Lung (tissue), 12 donors: Measurements from ENCODE around the gene MYH11. TPM values are rescaled to one million over a fixed set of nuclear protein-coding genes. Genes with fewer than 3 reads are reported as not detected.
A peak's percentile ranks its signal among the peaks of the same experiment; 100 is the strongest.

Source experiments
- ATAC-seq: fragments of 200-7000 bp; cut with Tn5 transposase; one replicate; pipeline ENCODE4 v1.9.1; 2020; ENCODE audit warnings: moderate number of reproducible peaks; ENCODE audit not compliant: insufficient read depth, low FRiP score
- DNase-seq, 3 donors: peaks; one replicate each; pipeline ENCODE4 v3.0.0-alpha.2; 2013 to 2017
- H3K27ac ChIP-seq, 2 donors: one replicate each; pipeline ENCODE4 v1.5.1; 2013; ENCODE audit warnings: mild to moderate bottlenecking in 2 of 2, moderate library complexity in 2 of 2, control low read depth in 1 of 2, inconsistent platforms in 1 of 2, low read depth in 1 of 2, low read length in 1 of 2
- H3K27me3 ChIP-seq, 3 donors: one replicate each; pipeline ENCODE4 v1.5.1; 2013; ENCODE audit warnings: low read length in 2 of 3; ENCODE audit not compliant: control insufficient read depth in 3 of 3, insufficient read depth in 3 of 3
- H3K36me3 ChIP-seq, 4 donors: one replicate each; pipeline ENCODE4 v1.5.1; 2013; ENCODE audit warnings: low read length in 4 of 4, mild to moderate bottlenecking in 1 of 4, moderate library complexity in 1 of 4; ENCODE audit not compliant: control insufficient read depth in 4 of 4, insufficient read depth in 4 of 4
- H3K4me1 ChIP-seq, 5 donors: one replicate each; pipeline ENCODE4 v1.5.1; 2013; ENCODE audit warnings: low read length in 5 of 5, mild to moderate bottlenecking in 2 of 5, moderate library complexity in 1 of 5; ENCODE audit not compliant: control insufficient read depth in 5 of 5, insufficient read depth in 5 of 5
- H3K4me3 ChIP-seq: one replicate; pipeline ENCODE4 v1.5.1; 2013; ENCODE audit warnings: mild to moderate bottlenecking, control low read depth, moderate library complexity
- H3K9ac ChIP-seq, 2 donors: one replicate each; pipeline ENCODE4 v1.5.1; 2013; ENCODE audit warnings: low read length in 2 of 2, control low read depth in 1 of 2; ENCODE audit not compliant: insufficient read depth in 1 of 2
- H3K9me3 ChIP-seq, 4 donors: one replicate each; pipeline ENCODE4 v1.5.1; 2013; ENCODE audit warnings: low read length in 3 of 4, mild to moderate bottlenecking in 1 of 4, moderate library complexity in 1 of 4; ENCODE audit not compliant: control insufficient read depth in 4 of 4, insufficient read depth in 3 of 4
- CTCF ChIP-seq: IDR thresholded peaks from 2 replicates; pipeline ENCODE4 v1.5.1; 2012; ENCODE audit warnings: mild to moderate bottlenecking; ENCODE audit errors: control extremely low read depth, extremely low read depth
- WGBS, 2 donors: extraction: QIAGEN DNeasy Blood & Tissue Kit; methylation state at CpG; one replicate each; pipeline ENCODE4 v1.1.7; 2013; 5-methylcytosine and 5-hydroxymethylcytosine counted together
- polyA plus RNA-seq, 2 donors: library from polyadenylated mRNA; stranded (reverse); fragments of 200-250 nt; gene quantifications; one replicate each; pipeline ENCODE4 v1.2.1, GENCODE V29; 2013
- total RNA-seq, 2 donors: library from RNA; depleted of rRNA in 1 of 2; stranded (reverse); fragments of >200 nt in 1 of 2; gene quantifications; one replicate each; pipeline ENCODE4 v1.2.1, GENCODE V29; 2014 to 2021
- donor health status: control.
- donor health status: control.
- donor health status: Bipolar disorder and iron deficiency.
- donor health status: healthy.
- donor health status: DM: yes; HTN: yes; CAD: no.

The MYH11 gene
- total and polyA plus RNA-seq, 4 donors = 25.7 to 146 (median 55.0) TPM

DNA sequence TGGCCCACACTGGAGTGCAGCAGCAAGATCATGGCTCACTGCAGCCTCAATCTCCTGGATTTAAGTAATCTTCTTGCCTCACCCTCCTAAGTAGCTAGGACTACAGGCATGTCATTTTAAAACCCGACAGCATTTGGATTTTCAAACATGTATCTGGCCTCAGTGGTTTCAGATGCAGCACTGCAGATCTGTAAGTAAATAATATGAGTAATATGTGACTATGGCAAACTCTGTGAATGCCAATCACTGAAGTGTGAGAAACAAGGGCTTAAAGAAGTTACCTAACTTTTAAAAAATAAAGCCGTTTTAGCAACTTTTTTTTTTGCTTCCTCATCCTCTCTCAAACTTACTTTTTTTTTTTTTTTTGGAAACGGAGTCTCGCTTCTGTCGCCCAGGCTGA, 19.7 kb upstream of the MYH11 start:
- TF ChIP-seq CTCF = no peak
- ATAC-seq (no peak), DNase-seq (no peak)
- WGBS, 2 donors = 68 to 83% methylated on average over 5 of the region's 5 CpGs
- Histone ChIP-seq H3K27ac (no peak overlapping the region), H3K36me3 (peaks cover 14 to 24% (median 16%) of the 10 kb centered on the region in 4 donors), H3K27me3 (no peaks in the 10 kb centered on the region), H3K4me3 (no peak overlapping the region), H3K9ac (no peak overlapping the region), H3K4me1 (peaks cover 0 to 3% (median 0%) of the 10 kb centered on the region in 5 donors), H3K9me3 (no peaks in the 10 kb centered on the region)

DNA sequence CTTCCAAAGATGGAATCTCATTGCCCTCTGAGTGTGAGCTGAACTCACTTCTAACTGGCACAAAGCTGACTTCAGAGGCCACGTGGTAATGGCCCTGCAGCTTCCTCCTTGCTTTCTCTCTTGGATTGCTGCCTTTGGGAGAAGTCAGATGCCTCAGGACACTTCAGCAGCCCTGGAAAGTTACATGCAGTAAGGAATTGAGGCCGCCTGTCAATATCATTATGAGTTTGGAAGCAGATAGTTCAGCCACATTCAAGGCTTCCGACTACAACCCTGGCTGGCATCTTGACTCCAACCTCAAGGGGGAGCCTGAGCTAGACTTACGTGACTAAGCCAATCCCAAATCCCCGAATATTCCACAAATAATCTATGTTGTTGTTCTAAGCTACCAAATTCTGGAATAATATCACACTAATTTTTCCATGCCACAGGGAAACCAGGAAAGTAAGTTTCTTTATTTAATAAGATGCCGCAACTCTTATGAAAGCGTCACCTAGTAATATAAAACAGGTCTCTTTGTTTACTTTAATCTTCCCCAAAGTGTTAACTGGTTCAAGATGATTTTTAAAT, 18.0 kb upstream of the MYH11 start:
- Histone ChIP-seq H3K4me3 (no peak overlapping the region), H3K9ac (no peak overlapping the region), H3K36me3 (peaks cover 14 to 27% (median 17%) of the 10 kb centered on the region in 4 donors), H3K27ac (peak overlapping the region in 1 of 2 donors; percentile 48), H3K9me3 (no peaks in the 10 kb centered on the region), H3K4me1 (peaks cover 0 to 2% (median 0%) of the 10 kb centered on the region in 5 donors), H3K27me3 (no peaks in the 10 kb centered on the region)
- WGBS, 2 donors = 43 to 47% methylated on average over 7 of the region's 7 CpGs
- peak; percentile 29 for TF ChIP-seq CTCF
- ATAC-seq (peak; percentile 47), DNase-seq (peak; percentile 40 to 74 (median 72))

DNA sequence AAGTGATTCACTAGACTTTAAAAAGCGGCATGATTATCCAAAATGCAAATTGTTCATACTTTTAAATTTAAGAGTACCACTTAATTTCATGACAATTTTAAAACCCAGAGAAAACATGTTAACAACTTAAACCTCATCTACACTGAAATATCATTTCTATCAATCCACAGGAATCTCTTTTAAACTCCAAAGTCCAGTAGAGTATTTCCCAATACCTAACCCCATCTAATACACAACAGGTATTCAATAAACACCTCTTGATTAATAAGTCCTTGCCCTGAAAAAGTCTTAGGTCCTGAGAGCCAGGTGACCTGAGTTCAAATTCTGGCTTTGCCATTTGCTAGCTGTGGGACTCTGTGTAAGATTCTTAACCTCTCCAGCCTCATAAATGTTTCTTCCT, 16.9 kb upstream of the MYH11 start:
- H3K27me3 ChIP-seq = no peaks in the 10 kb centered on the region
- ATAC-seq = no peak
- no peak for DNase-seq
- no peak overlapping the region for H3K4me3 ChIP-seq
- TF ChIP-seq CTCF = no peak
- H3K4me1 ChIP-seq = no peaks in the 10 kb centered on the region
- H3K9ac ChIP-seq = no peak overlapping the region
- H3K9me3 ChIP-seq = no peaks in the 10 kb centered on the region
- H3K27ac ChIP-seq = no peak overlapping the region
- 97 to 98% methylated on average over 1 of the region's 1 CpG for WGBS, 2 donors
- H3K36me3 ChIP-seq = peaks cover 15 to 27% (median 20%) of the 10 kb centered on the region in 4 donors

GRCh38 chr16:15873301-15873700, 16.5 kb upstream of the MYH11 start:
- ATAC-seq (no peak), DNase-seq (no peak)
- Histone ChIP-seq H3K27me3 (no peaks in the 10 kb centered on the region), H3K4me1 (no peaks in the 10 kb centered on the region), H3K9me3 (no peaks in the 10 kb centered on the region), H3K9ac (no peak overlapping the region), H3K4me3 (no peak overlapping the region), H3K36me3 (peaks cover 12 to 24% (median 19%) of the 10 kb centered on the region in 4 donors), H3K27ac (no peak overlapping the region)
- no peak for TF ChIP-seq CTCF
- WGBS, 2 donors = 94 to 97% methylated on average over 2 of the region's 2 CpGs
